Keratinocyte (primary cell): ENCODE data around the gene KIAA0825. TPM values are rescaled to one million over a fixed set of nuclear protein-coding genes. Genes with fewer than 3 reads are reported as not detected.

ENCODE experiments used
- DNase-seq: peaks from one replicate; pipeline ENCODE4 v3.0.0-alpha.2; 2011; ENCODE audit warnings: low read depth, missing footprints, low spot score
- FAIRE-seq: peaks from 2 replicates; lab custom pipeline; 2011; peaks lifted over from hg19 to GRCh38; lab: Jason Lieb, UNC
- H2AFZ ChIP-seq: 2 replicates; pipeline ENCODE4 v1.6.0; 2012; ENCODE audit warnings: low read length, control low read depth, inconsistent platforms; ENCODE audit not compliant: control insufficient read depth
- H3K27ac ChIP-seq: 2 replicates; pipeline ENCODE4 v1.5.1; 2011; ENCODE audit warnings: low read length; ENCODE audit not compliant: control insufficient read depth, insufficient read depth
- H3K27me3 ChIP-seq: 3 replicates; pipeline ENCODE4 v1.6.0; 2011; ENCODE audit warnings: low read length; ENCODE audit not compliant: control insufficient read depth, insufficient read depth; ENCODE audit errors: extremely low read depth
- H3K36me3 ChIP-seq, 2 experiments: 2 replicates in 1 of 2; 3 replicates in 1 of 2; pipeline ENCODE4 v1.5.1; 2011; ENCODE audit warnings: low read length in 2 of 2, mild to moderate bottlenecking in 1 of 2; ENCODE audit not compliant: control insufficient read depth in 2 of 2, insufficient read depth in 2 of 2; ENCODE audit errors: extremely low read depth in 1 of 2
- H3K4me1 ChIP-seq: 3 replicates; pipeline ENCODE4 v1.5.1; 2011; ENCODE audit warnings: low read length; ENCODE audit not compliant: control insufficient read depth, insufficient read depth; ENCODE audit errors: extremely low read depth
- H3K4me2 ChIP-seq: 3 replicates; pipeline ENCODE4 v1.6.0; 2011; ENCODE audit warnings: low read depth, low read length; ENCODE audit not compliant: control insufficient read depth, insufficient read depth; ENCODE audit errors: extremely low read depth
- H3K4me3 ChIP-seq, 3 experiments: fragments of 200-600 bp in 1 of 3; sonication (generic) in 1 of 3; 2 replicates in 2 of 3; 3 replicates in 1 of 3; pipeline ENCODE4 v1.5.1; 2011 to 2016; ENCODE audit warnings: low read length in 3 of 3, mild to moderate bottlenecking in 3 of 3, control low read depth in 2 of 3, inconsistent platforms in 1 of 3, low read depth in 1 of 3, mixed read lengths in 1 of 3, mixed run types in 1 of 3, moderate library complexity in 1 of 3; ENCODE audit not compliant: control insufficient read depth in 2 of 3, insufficient read depth in 2 of 3; ENCODE audit errors: extremely low read depth in 1 of 3
- H3K79me2 ChIP-seq: 2 replicates; pipeline ENCODE4 v1.6.0; 2012; ENCODE audit warnings: low read length; ENCODE audit not compliant: control insufficient read depth, insufficient read depth
- H3K9ac ChIP-seq: 3 replicates; pipeline ENCODE4 v1.6.0; 2011; ENCODE audit warnings: low read length; ENCODE audit not compliant: control insufficient read depth, insufficient read depth; ENCODE audit errors: extremely low read depth
- H3K9me1 ChIP-seq: 3 replicates; pipeline ENCODE4 v1.6.0; 2011; ENCODE audit warnings: low read length; ENCODE audit not compliant: control insufficient read depth, insufficient read depth; ENCODE audit errors: extremely low read depth
- H3K9me3 ChIP-seq: 2 replicates; pipeline ENCODE4 v1.5.1; 2012; ENCODE audit warnings: low read depth, low read length; ENCODE audit not compliant: control insufficient read depth
- H4K20me1 ChIP-seq: 3 replicates; pipeline ENCODE4 v1.6.0; 2011; ENCODE audit warnings: low read length; ENCODE audit not compliant: control insufficient read depth, insufficient read depth; ENCODE audit errors: extremely low read depth
- EZH2 ChIP-seq: IDR thresholded peaks from one replicate; pipeline ENCODE4 v1.6.1; 2012; ENCODE audit warnings: inconsistent platforms, mild to moderate bottlenecking, low read length, moderate library complexity
- dilution Hi-C: fragments of 300-500 bp; cut with MboI; formaldehyde crosslinking; loops from one replicate; pipeline ENCODE4 v1.7.0; 2020; ENCODE audit warnings: low sequenced_read_pairs; ENCODE audit not compliant: extremely low pct_ligation_motif_present
- polyA minus RNA-seq, 3 experiments: library from RNA; depleted of rRNA, polyadenylated mRNA; stranded (reverse); fragments of >200 nt; gene quantifications; 1 replicate in 1 of 3; 2 replicates in 1 of 3; 3 replicates in 1 of 3; pipeline ENCODE4 v1.2.3, GENCODE V29; 2011
- polyA plus RNA-seq, 5 experiments: library from polyadenylated mRNA; depleted of rRNA in 3 of 5; stranded (reverse) in 3 of 5; stranded (forward) in 1 of 5; unstranded in 1 of 5; fragments of >200 nt; gene quantifications; 1 replicate in 1 of 5; 2 replicates in 3 of 5; 3 replicates in 1 of 5; pipeline versions ENCODE4 v1.2.1 to v1.2.3, GENCODE V29; 2011 to 2012; ENCODE audit warnings: missing spikeins in 2 of 5, low read depth in 1 of 5, low replicate concordance in 1 of 5
- TF ChIP-seq, protein P1 (sequence below), 3 experiments: IDR thresholded peaks in 1 of 3; conservative IDR thresholded peaks in 1 of 3; optimal IDR thresholded peaks in 1 of 3; 2 replicates in 2 of 3; 3 replicates in 1 of 3; pipeline versions ENCODE3 to v1.5.1; 2011; ENCODE audit warnings: low read length in 3 of 3, mild to moderate bottlenecking in 3 of 3, moderate library complexity in 2 of 3, control low read depth in 1 of 3, inconsistent platforms in 1 of 3; ENCODE audit not compliant: insufficient read depth in 2 of 3; ENCODE audit errors: extremely low read depth in 1 of 3

KIAA0825 gene, protein sequence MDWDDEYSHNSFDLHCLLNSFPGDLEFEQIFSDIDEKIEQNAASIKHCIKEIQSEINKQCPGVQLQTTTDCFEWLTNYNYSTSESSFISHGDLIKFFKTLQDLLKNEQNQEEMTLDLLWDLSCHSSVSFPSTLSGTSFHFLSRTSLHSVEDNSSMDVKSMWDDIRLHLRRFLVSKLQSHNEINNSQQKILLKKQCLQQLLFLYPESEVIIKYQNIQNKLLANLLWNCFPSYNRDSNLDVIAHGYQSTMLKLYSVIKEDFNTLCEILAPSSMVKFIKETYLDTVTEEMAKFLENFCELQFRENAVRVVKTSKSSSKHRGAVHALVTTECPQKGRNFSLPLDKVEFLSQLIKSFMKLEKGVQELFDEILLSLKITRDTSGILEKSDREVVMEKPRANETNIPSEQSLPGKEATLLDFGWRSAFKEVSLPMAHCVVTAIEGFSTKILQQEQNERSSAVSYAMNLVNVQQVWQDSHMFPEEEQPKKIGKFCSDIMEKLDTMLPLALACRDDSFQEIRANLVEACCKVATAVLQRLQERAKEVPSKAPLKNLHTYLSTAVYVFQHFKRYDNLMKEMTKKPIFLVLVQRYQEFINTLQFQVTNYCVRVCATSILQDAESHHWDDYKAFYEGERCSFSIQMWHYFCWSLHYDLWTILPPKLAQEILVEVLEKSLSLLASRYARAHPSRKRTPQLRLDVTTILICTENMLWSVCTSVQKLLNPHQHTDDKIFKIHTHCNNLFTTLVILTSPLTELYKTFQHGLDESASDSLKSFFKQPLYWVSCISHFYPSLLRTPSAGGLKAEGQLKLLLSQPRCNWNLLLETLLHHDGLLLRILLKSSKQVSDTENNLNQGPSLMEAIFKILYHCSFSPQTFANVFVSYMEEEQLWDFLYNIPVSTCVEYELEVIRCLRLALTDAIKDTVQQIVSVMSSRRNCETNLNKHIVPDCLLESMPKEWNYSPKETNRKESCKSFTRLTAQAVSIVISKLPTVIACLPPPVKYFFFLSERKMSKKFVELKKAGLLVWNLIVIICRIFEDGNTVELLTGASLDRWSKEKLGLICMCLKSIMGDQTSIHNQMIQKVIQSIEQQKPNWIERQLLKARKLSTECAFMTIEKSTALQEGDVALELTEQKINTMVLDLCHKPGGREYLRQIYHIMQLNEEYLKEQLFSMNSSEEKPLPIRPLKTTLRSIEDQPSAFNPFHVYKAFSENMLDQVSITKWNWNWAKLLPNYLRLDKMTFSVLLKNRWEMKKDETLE (N-terminal part only)
- polyA plus RNA-seq (0.68 to 1.2 TPM (median 1.0 TPM) in 3 replicates), polyA minus RNA-seq (0.43 to 4.8 TPM (median 3.4 TPM) in 3 replicates)
- polyA plus RNA-seq (2011; ENCODE audit: low read depth), result 0.41 TPM
- polyA plus RNA-seq (2011; cell fraction: cytosol; rRNA removed), result 0.35 and 0.85 TPM in 2 replicates
- 1.3 TPM in 2 replicates for polyA plus RNA-seq (2011; cell fraction: nucleus; rRNA removed)
- polyA plus RNA-seq (2012; ENCODE audit: low replicate concordance), result 0.25 and 0.62 TPM in 2 replicates
- polyA minus RNA-seq (2011; cell fraction: cytosol; rRNA and poly(A)+ RNA removed), result 1.7 TPM
- 4.7 and 11.9 TPM in 2 replicates for polyA minus RNA-seq (2011; cell fraction: nucleus; rRNA and poly(A)+ RNA removed)

- Histone ChIP-seq H4K20me1 (no peaks in the 10 kb centered on the region), H3K27me3 (no peaks in the 10 kb centered on the region), H3K9ac (peak within 1 kb of the TSS; percentile 85), H3K27ac (peak within 1 kb of the TSS; percentile 79), H3K9me1 (no peaks in the 10 kb centered on the region), H3K4me3 (peak within 1 kb of the TSS; percentile 64 to 89 (median 76)), H3K4me1 (peaks cover 13% of the 10 kb centered on the region), H3K4me2 (peak within 1 kb of the TSS; percentile 85), H3K79me2 (peaks cover 42% of the 10 kb centered on the region), H2AFZ (peak within 1 kb of the TSS; percentile 99), H3K9me3 (no peaks in the 10 kb centered on the region), H3K36me3 (no peaks in the 10 kb centered on the region)
- FAIRE-seq (no peak), DNase-seq (no peak)
- no peak for TF ChIP-seq EZH2
- TF ChIP-seq, protein P1, sequence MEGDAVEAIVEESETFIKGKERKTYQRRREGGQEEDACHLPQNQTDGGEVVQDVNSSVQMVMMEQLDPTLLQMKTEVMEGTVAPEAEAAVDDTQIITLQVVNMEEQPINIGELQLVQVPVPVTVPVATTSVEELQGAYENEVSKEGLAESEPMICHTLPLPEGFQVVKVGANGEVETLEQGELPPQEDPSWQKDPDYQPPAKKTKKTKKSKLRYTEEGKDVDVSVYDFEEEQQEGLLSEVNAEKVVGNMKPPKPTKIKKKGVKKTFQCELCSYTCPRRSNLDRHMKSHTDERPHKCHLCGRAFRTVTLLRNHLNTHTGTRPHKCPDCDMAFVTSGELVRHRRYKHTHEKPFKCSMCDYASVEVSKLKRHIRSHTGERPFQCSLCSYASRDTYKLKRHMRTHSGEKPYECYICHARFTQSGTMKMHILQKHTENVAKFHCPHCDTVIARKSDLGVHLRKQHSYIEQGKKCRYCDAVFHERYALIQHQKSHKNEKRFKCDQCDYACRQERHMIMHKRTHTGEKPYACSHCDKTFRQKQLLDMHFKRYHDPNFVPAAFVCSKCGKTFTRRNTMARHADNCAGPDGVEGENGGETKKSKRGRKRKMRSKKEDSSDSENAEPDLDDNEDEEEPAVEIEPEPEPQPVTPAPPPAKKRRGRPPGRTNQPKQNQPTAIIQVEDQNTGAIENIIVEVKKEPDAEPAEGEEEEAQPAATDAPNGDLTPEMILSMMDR (optimal IDR thresholded peaks at IDR 0.05 in 1 of 3, IDR thresholded peaks at IDR 0.05 in 1 of 3, conservative IDR thresholded peaks at IDR 0.05 in 1 of 3; ENCODE audit: extremely low read depth in 1 of 3, insufficient read depth in 2 of 3, low read length in 3 of 3), result no peak
- dilution Hi-C loops, result no loop called here
These were observed at the start of gene KIAA0825, which contains the start of gene SLF1 for GRCh38 chr5:94618493-94619328. Gene KIAA0825 (minus strand): TSS chr5:94618604. CDS start chr5:94537126, 81,478 bp downstream. Gene SLF1 (plus strand): TSS chr5:94618669. CDS start chr5:94628811, 10,142 bp downstream.
